HUES64 (cell line): ENCODE measurements around the gene STEAP1B.

ENCODE experiments used
- H3K27ac ChIP-seq: 2 replicates; pipeline ENCODE4 v1.7.0; 2013; ENCODE audit warnings: low read depth, low read length, inconsistent platforms
- H3K27me3 ChIP-seq: 2 replicates; pipeline ENCODE4 v1.6.1; 2013; ENCODE audit warnings: mild to moderate bottlenecking, low read length; ENCODE audit not compliant: insufficient read depth
- H3K36me3 ChIP-seq: 2 replicates; pipeline ENCODE4 v1.6.1; 2013; ENCODE audit warnings: mild to moderate bottlenecking, low read length; ENCODE audit not compliant: insufficient read depth
- H3K4me1 ChIP-seq: 2 replicates; pipeline ENCODE4 v1.6.1; 2013; ENCODE audit warnings: mild to moderate bottlenecking, low read length, moderate library complexity; ENCODE audit not compliant: insufficient read depth
- H3K4me3 ChIP-seq: 2 replicates; pipeline ENCODE4 v1.5.1; 2013; ENCODE audit warnings: mild to moderate bottlenecking, low read length, moderate library complexity
- H3K9ac ChIP-seq: 2 replicates; pipeline ENCODE4 v1.6.1; 2013; ENCODE audit warnings: mild to moderate bottlenecking, low read depth, low read length
- H3K9me3 ChIP-seq: 2 replicates; pipeline ENCODE4 v1.6.1; 2013; ENCODE audit warnings: low read depth, low read length; ENCODE audit not compliant: insufficient read depth
- WGBS: fragments of 150-250, 120-280 bp; methylation state at CpG from one replicate; pipeline ENCODE4 v1.1.7; 2013; ENCODE audit warnings: missing lambda C conversion rate; 5-methylcytosine and 5-hydroxymethylcytosine counted together

The STEAP1B gene

DNA sequence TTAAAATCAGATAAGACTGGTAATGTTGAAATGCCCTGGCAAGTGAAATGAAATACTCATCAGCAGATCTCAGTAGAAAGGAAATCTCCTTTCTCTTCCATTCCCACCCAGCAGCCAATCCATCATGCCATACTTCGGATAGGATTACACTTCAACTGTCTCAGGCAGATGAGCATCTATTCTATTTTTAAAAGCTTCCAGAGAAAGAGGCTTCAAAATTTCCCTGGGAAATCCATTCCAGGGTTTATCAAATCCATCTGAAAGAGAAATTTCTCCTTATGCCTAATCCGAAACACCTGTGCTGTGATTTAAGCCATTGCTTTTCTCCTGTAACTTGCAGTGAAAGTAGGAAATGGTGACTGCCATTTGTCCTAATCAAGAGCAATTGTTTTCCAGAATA is 82.6 kb downstream of the STEAP1B start:
- Histone ChIP-seq H3K4me3 (no peak overlapping the region), H3K9ac (no peak overlapping the region), H3K27me3 (no peaks in the 10 kb centered on the region), H3K36me3 (no peaks in the 10 kb centered on the region), H3K4me1 (peaks cover 2% of the 10 kb centered on the region; the same call in 1 of the 2 replicates), H3K27ac (no peak overlapping the region), H3K9me3 (no peaks in the 10 kb centered on the region)
- 92% methylated on average over 2 of the region's 2 CpGs for WGBS

- Histone ChIP-seq H3K4me3 (no peak overlapping the region), H3K9ac (no peak overlapping the region), H3K9me3 (no peaks in the 10 kb centered on the region), H3K4me1 (peaks cover 13% of the 10 kb centered on the region), H3K27ac (no peak overlapping the region), H3K36me3 (no peaks in the 10 kb centered on the region), H3K27me3 (no peaks in the 10 kb centered on the region)
- WGBS: 95% methylated on average over 2 of the region's 2 CpGs
Measured at GRCh38 chr7:22414424-22414823, 85.6 kb downstream of the STEAP1B start.

GRCh38 chr7:22413211-22413610 is 86.8 kb downstream of the STEAP1B start:
- no peak overlapping the region for H3K9ac ChIP-seq
- H3K4me3 ChIP-seq: no peak overlapping the region
- no peaks in the 10 kb centered on the region for H3K9me3 ChIP-seq
- no peaks in the 10 kb centered on the region for H3K27me3 ChIP-seq
- no CpG with 5 or more reads among the region's 2 CpGs for WGBS
- peaks cover 13% of the 10 kb centered on the region for H3K4me1 ChIP-seq
- H3K36me3 ChIP-seq: no peaks in the 10 kb centered on the region
- H3K27ac ChIP-seq: no peak overlapping the region

GRCh38 chr7:22411977-22412693 is 87.9 kb downstream of the STEAP1B start:
- peaks cover 13% of the 10 kb centered on the region for H3K4me1 ChIP-seq
- WGBS: 60% methylated on average over 4 of the region's 4 CpGs
- no peak overlapping the region for H3K27ac ChIP-seq
- no peak overlapping the region for H3K9ac ChIP-seq
- no peaks in the 10 kb centered on the region for H3K9me3 ChIP-seq
- H3K36me3 ChIP-seq: no peaks in the 10 kb centered on the region
- no peak overlapping the region for H3K4me3 ChIP-seq
- no peaks in the 10 kb centered on the region for H3K27me3 ChIP-seq

DNA sequence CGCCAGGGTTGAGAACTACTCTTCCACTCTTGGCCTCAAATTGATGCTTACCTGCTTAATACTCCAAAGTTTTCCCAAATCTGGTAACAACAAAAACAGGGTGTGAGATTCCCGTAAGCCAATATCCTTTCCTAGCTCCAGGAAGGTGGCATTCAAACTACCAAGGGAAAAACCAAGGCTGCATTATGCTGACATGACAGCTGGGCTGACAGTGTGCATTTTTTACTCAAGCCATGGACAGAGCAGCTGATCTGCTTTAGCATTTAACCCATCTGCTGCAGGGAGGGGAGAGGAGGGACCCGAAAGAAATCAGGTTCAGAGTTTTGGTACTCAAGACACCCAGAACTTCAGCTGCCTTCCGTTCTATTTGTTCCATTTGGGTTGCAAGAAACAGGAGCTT is 93.3 kb downstream of the STEAP1B start:
- Histone ChIP-seq H3K4me3 (no peak overlapping the region), H3K27me3 (no peaks in the 10 kb centered on the region), H3K4me1 (peaks cover 4% of the 10 kb centered on the region), H3K9ac (no peak overlapping the region), H3K36me3 (no peaks in the 10 kb centered on the region), H3K27ac (no peak overlapping the region), H3K9me3 (no peaks in the 10 kb centered on the region)
- 91% methylated on average over 4 of the region's 4 CpGs for WGBS

GRCh38 chr7:22404421-22405023 is 95.5 kb downstream of the STEAP1B start:
- no peaks in the 10 kb centered on the region for H3K4me1 ChIP-seq
- no peak overlapping the region for H3K9ac ChIP-seq
- H3K9me3 ChIP-seq: no peaks in the 10 kb centered on the region
- H3K4me3 ChIP-seq: no peak overlapping the region
- H3K27ac ChIP-seq: no peak overlapping the region
- 94% methylated on average over 3 of the region's 3 CpGs for WGBS
- no peaks in the 10 kb centered on the region for H3K36me3 ChIP-seq
- H3K27me3 ChIP-seq: no peaks in the 10 kb centered on the region

DNA sequence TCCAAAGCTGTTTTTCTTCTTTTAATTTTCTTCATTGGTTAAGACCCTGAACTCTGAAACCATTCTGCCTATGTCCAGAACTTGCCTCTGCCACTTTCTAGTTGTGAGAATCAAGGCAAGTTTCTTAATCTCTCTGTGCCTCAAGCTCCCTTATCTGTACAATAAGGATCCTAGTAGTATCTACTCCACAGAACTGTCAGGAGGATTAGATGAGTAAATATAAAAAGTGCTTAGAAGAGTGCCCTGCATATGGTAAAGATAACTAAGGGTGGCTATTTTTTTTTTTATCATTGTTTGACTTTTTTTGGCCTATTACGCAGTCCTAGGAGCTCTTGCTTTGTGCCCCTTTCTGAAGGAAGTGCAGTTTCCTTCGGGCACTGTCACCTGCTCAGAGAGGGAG is 96.6 kb downstream of the STEAP1B start:
- H3K9ac ChIP-seq: no peak overlapping the region
- H3K4me3 ChIP-seq: no peak overlapping the region
- H3K4me1 ChIP-seq: peaks cover 4% of the 10 kb centered on the region; the same call in 1 of the 2 replicates
- no peak overlapping the region for H3K27ac ChIP-seq
- no peaks in the 10 kb centered on the region for H3K9me3 ChIP-seq
- no peaks in the 10 kb centered on the region for H3K27me3 ChIP-seq
- no peaks in the 10 kb centered on the region for H3K36me3 ChIP-seq
- 95% methylated on average over 2 of the region's 2 CpGs for WGBS

DNA sequence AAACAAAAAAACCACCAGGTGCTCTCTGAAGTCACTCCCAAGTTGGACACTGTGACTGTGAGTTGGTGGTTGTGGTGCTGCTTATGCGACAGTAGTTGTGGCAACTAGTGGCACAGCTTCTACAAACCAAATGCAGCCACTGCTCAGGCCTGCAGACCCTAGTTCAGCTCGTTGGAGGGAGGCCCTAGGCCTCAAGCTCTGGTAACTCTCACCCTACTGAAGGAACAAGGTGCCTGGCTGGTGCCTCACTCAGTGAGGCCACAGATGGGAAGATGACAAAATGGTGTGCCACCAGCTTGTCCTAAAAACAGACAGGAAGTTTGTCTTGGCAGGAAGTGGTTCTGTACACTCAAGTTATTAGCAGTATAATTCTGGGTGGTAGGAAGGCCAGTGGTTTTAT is 97.7 kb downstream of the STEAP1B start:
- Histone ChIP-seq H3K9me3 (no peaks in the 10 kb centered on the region), H3K9ac (no peak overlapping the region), H3K27me3 (no peaks in the 10 kb centered on the region), H3K27ac (no peak overlapping the region), H3K4me3 (no peak overlapping the region), H3K4me1 (peaks cover 4% of the 10 kb centered on the region; the same call in 1 of the 2 replicates), H3K36me3 (no peaks in the 10 kb centered on the region)
- 92% methylated on average over 2 of the region's 2 CpGs for WGBS

DNA sequence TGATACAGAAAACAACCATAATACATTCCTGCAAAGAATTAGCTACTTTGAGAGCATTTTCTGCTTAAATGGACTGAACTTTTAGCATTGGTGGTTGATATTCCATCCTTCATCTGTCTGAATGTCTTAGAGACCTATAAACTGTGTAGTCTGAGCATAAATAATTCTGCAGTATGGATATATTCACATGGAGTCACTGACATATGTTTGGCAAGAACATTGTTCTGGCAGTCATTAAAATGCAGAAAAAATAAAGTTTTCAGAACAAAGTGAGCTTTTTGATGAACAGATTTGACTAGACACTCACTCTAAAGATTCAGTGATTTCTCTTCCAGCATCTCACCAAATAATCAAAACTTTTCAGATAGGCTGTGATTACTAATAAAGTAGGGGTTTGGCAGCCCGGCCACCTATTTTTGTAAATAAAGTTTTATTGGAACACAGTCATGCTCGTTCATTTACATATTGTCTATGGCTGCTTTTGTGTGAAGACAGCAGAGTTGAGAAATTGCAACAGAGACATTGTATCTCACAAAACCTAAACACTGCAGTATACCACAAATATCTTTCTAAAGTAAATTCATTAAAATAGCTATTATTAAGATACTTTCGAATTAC is 98.9 kb downstream of the STEAP1B start:
- Histone ChIP-seq H3K9ac (no peak overlapping the region), H3K9me3 (no peaks in the 10 kb centered on the region), H3K4me1 (peaks cover 4% of the 10 kb centered on the region; the same call in 1 of the 2 replicates), H3K27ac (no peak overlapping the region), H3K36me3 (no peaks in the 10 kb centered on the region), H3K4me3 (no peak overlapping the region), H3K27me3 (no peaks in the 10 kb centered on the region)
- 82% methylated on average over 2 of the region's 3 CpGs for WGBS

DNA sequence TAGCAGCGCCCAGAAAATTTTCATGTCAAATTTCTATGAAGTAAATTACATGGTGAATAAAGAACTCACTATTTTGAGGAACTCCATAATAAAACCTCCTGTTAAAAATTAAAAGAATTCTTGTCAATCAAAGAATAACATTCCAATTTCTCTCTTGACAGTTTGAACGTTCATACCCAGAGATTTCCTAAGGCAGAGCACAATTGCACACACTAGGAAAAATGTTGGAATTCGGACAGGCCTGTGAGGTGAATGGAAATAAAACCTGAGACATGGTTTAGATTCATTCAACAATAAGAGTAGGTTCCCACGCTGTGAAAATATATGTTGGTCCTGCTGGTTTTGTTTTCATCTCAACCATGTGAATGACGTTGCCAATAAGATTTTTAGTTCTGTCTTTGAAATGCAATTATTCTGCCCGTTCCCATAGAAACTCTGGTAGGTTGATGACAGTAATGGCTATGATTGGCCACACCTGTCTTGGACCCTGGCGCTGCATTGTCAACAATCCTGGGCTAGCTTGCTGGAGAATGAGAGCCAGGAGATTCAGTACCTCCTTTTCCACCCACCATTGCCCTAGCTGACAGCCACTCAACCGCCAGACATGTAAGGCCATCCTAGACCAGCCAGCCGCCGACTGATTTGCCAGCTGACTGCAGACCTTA is 99.7 kb downstream of the STEAP1B start:
- Histone ChIP-seq H3K9ac (no peak overlapping the region), H3K9me3 (no peaks in the 10 kb centered on the region), H3K36me3 (no peaks in the 10 kb centered on the region), H3K4me3 (no peak overlapping the region), H3K4me1 (peaks cover 4% of the 10 kb centered on the region; the same call in 1 of the 2 replicates), H3K27ac (no peak overlapping the region), H3K27me3 (no peaks in the 10 kb centered on the region)
- WGBS: 87% methylated on average over 9 of the region's 10 CpGs

DNA sequence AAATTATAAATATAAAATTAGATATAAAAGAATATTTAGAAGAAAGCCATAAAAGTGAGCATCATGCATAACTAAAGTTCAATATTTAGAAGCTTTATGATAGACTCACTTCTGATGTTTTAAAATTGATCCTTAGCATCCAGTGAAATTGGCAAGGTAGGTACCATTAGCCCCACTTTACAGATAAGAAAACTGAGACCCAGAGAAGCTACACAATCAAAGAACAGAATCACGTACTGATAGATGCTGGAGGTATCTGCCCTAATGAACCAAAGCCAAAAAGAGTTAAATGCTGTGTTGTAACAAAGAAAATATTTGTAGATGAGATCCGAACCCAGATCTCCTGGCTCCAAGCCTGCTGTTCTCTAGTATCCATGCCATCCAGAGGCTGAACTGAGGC is 100.4 kb downstream of the STEAP1B start:
- Histone ChIP-seq H3K27ac (no peak overlapping the region), H3K9me3 (no peaks in the 10 kb centered on the region), H3K27me3 (no peaks in the 10 kb centered on the region), H3K9ac (no peak overlapping the region), H3K4me3 (no peak overlapping the region), H3K36me3 (no peaks in the 10 kb centered on the region), H3K4me1 (peaks cover 4% of the 10 kb centered on the region; the same call in 1 of the 2 replicates)
- WGBS: 96% methylated on average over 2 of the region's 2 CpGs
